Gastroesophageal sphincter (tissue), 4 donors: ENCODE measurements around the gene RNF111. TPM values are rescaled to one million over a fixed set of nuclear protein-coding genes. Genes with fewer than 3 reads are reported as not detected.

Source experiments
- ATAC-seq: fragments of 150-250 bp; one replicate; pipeline ENCODE4 v1.9.1; 2016; ENCODE audit warnings: mild to moderate bottlenecking, moderate library complexity
- H3K27ac ChIP-seq, 4 donors: fragments of 200-600 bp; sonication (generic) in 3 of 4; 1 replicate in 3 of 4; 2 replicates in 1 of 4; pipeline ENCODE4 v1.5.1; 2016 to 2019
- H3K27me3 ChIP-seq: fragments of 200-600 bp; sonication (generic); one replicate; pipeline ENCODE4 v1.5.1; 2019
- H3K36me3 ChIP-seq, 2 donors: fragments of 200-600 bp; sonication (generic); one replicate each; pipeline ENCODE4 v1.5.1; 2019; ENCODE audit warnings: control low read depth in 1 of 2
- H3K4me1 ChIP-seq, 3 donors: fragments of 200-600 bp; sonication (generic); 1 replicate in 2 of 3; 2 replicates in 1 of 3; pipeline ENCODE4 v1.5.1; 2016 to 2019; ENCODE audit warnings: control low read depth in 2 of 3
- H3K4me3 ChIP-seq, 2 donors: fragments of 200-600 bp; sonication (generic); one replicate each; pipeline ENCODE4 v1.5.1; 2019; ENCODE audit warnings: mild to moderate bottlenecking in 1 of 2, moderate library complexity in 1 of 2
- H3K9me3 ChIP-seq, 3 donors: fragments of 200-600 bp; sonication (generic); one replicate each; pipeline ENCODE4 v1.5.1; 2017 to 2019; ENCODE audit warnings: control low read depth in 2 of 3
- CTCF ChIP-seq, 4 experiments: fragments of 200-600 bp in 2 of 4; fragments of 450-650 bp in 2 of 4; sonication (generic) in 1 of 4; IDR thresholded peaks; one replicate each; pipeline ENCODE4 v1.5.1; 2017 to 2019; ENCODE audit warnings: antibody characterized with exemption in 4 of 4, mild to moderate bottlenecking in 2 of 4, moderate library complexity in 2 of 4
- EP300 ChIP-seq: sonication (generic); formaldehyde crosslinking; IDR thresholded peaks from one replicate; pipeline ENCODE4 v1.6.1; 2017; ENCODE audit warnings: antibody characterized with exemption, mild to moderate bottlenecking
- POLR2A ChIP-seq, 2 donors: fragments of 450-650 bp; IDR thresholded peaks; one replicate each; pipeline ENCODE4 v1.6.1; 2017; ENCODE audit warnings: antibody characterized with exemption in 2 of 2, mild to moderate bottlenecking in 2 of 2, moderate library complexity in 1 of 2
- POLR2AphosphoS5 ChIP-seq: sonication (generic); formaldehyde crosslinking; IDR thresholded peaks from one replicate; pipeline ENCODE4 v1.6.1; 2017; ENCODE audit warnings: antibody characterized with exemption
- WGBS, 2 donors: methylation state at CpG; one replicate each; pipeline ENCODE4 v1.1.5; 2018; ENCODE audit warnings: low coverage in 1 of 2; 5-methylcytosine and 5-hydroxymethylcytosine counted together
- total RNA-seq, 4 donors: library from RNA; depleted of rRNA; stranded (reverse); fragments of >200 nt; gene quantifications; one replicate each; pipeline ENCODE4 v1.1.0, GENCODE V29; 2016

Gene RNF111
- total RNA-seq, 4 donors from 2014 or later, result 17.5 to 20.4 (median 18.5) TPM

GRCh38 chr15:58966698-58967097, 20.8 kb upstream of the RNF111 start:
- H3K27me3 ChIP-seq, result peaks cover 1% of the 10 kb centered on the region
- no peaks in the 10 kb centered on the region for H3K4me1 ChIP-seq
- H3K27ac ChIP-seq, result no peak overlapping the region
- TF ChIP-seq CTCF (IDR thresholded peaks at IDR 0.05), result no peak
- TF ChIP-seq POLR2AphosphoS5, result no peak
- no peak for TF ChIP-seq POLR2A (IDR thresholded peaks at IDR 0.05)
- no peak for TF ChIP-seq EP300
- WGBS, 2 donors, result 70 to 81% methylated on average over 2 to 3 of the region's 3 CpGs
- no peaks in the 10 kb centered on the region for H3K36me3 ChIP-seq
- no peak overlapping the region for H3K4me3 ChIP-seq
- H3K9me3 ChIP-seq, result no peaks in the 10 kb centered on the region
- ATAC-seq, result no peak

- no peak for ATAC-seq
- Histone ChIP-seq H3K27me3 (peaks cover 6% of the 10 kb centered on the region), H3K9me3 (no peaks in the 10 kb centered on the region), H3K36me3 (no peaks in the 10 kb centered on the region), H3K4me1 (no peaks in the 10 kb centered on the region), H3K27ac (no peak overlapping the region), H3K4me3 (no peak overlapping the region)
- 74% methylated on average over 2 of the region's 2 CpGs; no CpG with 5 or more reads in 1 of the 2 donors for WGBS, 2 donors
- TF ChIP-seq CTCF (IDR thresholded peaks at IDR 0.05), result no peak
- TF ChIP-seq EP300, result no peak
- no peak for TF ChIP-seq POLR2A (IDR thresholded peaks at IDR 0.05)
- no peak for TF ChIP-seq POLR2AphosphoS5
Observed at GRCh38 chr15:58967479-58967878, 20.0 kb upstream of the RNF111 start.

GRCh38 chr15:58977887-58978286, 9.6 kb upstream of the RNF111 start:
- ATAC-seq, result no peak
- Histone ChIP-seq H3K27me3 (no peaks in the 10 kb centered on the region), H3K36me3 (no peaks in the 10 kb centered on the region), H3K4me1 (peaks cover 0 to 9% (median 0%) of the 10 kb centered on the region in 3 donors), H3K4me3 (no peak overlapping the region), H3K9me3 (no peaks in the 10 kb centered on the region), H3K27ac (no peak overlapping the region)
- TF ChIP-seq POLR2AphosphoS5 (no peak), CTCF (IDR thresholded peaks at IDR 0.05) (no peak), EP300 (no peak), POLR2A (IDR thresholded peaks at IDR 0.05) (no peak)

GRCh38 chr15:58980351-58980939, 7.0 kb upstream of the RNF111 start:
- Histone ChIP-seq H3K27ac (no peak overlapping the region), H3K9me3 (no peaks in the 10 kb centered on the region), H3K4me1 (peaks cover 0 to 9% (median 0%) of the 10 kb centered on the region in 3 donors), H3K4me3 (no peak overlapping the region), H3K36me3 (no peaks in the 10 kb centered on the region), H3K27me3 (no peaks in the 10 kb centered on the region)
- no peak for ATAC-seq
- no peak for TF ChIP-seq POLR2AphosphoS5
- peak; percentile 32 to 51 (median 38) for TF ChIP-seq CTCF (IDR thresholded peaks at IDR 0.05)
- 5 to 8% methylated on average over 5 of the region's 5 CpGs for WGBS, 2 donors

GRCh38 chr15:58981808-58982475, 5.5 kb upstream of the RNF111 start:
- H3K4me3 ChIP-seq, result no peak overlapping the region

More at GRCh38 chr15:58981808-58982475, 5.5 kb upstream of the RNF111 start:
- ATAC-seq, result no peak
- Histone ChIP-seq H3K9me3 (no peaks in the 10 kb centered on the region), H3K27ac (no peak overlapping the region), H3K4me1 (peaks cover 0 to 13% (median 0%) of the 10 kb centered on the region in 3 donors), H3K36me3 (no peaks in the 10 kb centered on the region), H3K27me3 (no peaks in the 10 kb centered on the region)
- TF ChIP-seq CTCF (IDR thresholded peaks at IDR 0.05) (no peak), POLR2A (IDR thresholded peaks at IDR 0.05) (no peak), EP300 (no peak), POLR2AphosphoS5 (no peak)
- WGBS, 2 donors, result 59 to 84% methylated on average over 3 to 4 of the region's 6 CpGs
